Limb (tissue), 2 donors: ENCODE measurements around the gene EIF4G1.
A peak's percentile ranks its signal among the peaks of the same experiment; 100 is the strongest.
"Not testable (repeated sequence)": the region's sequence is repeated elsewhere in the genome, so short reads cannot be mapped to it uniquely, and the experiment has no call there.

Experiments used
- DNase-seq, 2 donors: peaks; one replicate each; pipeline ENCODE4 v3.0.0-alpha.2; 2016; ENCODE audit errors: extremely low spot score in 2 of 2

Gene EIF4G1

DNA sequence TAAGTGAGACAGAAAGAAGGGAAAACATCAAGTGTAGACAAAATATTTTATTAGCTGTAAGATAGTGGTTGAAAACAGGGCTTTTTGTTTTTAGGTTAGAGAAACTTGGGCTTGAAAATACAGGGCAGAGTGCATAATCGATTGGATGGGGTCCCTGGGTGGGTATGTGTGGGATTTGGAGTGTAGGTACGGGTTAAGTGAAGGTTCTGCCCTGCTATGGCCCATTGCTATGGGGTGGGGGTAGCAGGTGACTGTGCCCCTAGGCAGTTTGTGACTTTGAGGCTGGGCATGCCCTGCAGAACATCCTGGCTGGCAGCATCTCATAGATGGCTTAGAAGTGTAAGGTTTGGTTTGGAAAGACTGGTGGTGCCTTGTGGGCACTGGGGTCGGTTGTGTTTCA is 19.3 kb downstream of the EIF4G1 start:
- DNase-seq: no peak

DNA sequence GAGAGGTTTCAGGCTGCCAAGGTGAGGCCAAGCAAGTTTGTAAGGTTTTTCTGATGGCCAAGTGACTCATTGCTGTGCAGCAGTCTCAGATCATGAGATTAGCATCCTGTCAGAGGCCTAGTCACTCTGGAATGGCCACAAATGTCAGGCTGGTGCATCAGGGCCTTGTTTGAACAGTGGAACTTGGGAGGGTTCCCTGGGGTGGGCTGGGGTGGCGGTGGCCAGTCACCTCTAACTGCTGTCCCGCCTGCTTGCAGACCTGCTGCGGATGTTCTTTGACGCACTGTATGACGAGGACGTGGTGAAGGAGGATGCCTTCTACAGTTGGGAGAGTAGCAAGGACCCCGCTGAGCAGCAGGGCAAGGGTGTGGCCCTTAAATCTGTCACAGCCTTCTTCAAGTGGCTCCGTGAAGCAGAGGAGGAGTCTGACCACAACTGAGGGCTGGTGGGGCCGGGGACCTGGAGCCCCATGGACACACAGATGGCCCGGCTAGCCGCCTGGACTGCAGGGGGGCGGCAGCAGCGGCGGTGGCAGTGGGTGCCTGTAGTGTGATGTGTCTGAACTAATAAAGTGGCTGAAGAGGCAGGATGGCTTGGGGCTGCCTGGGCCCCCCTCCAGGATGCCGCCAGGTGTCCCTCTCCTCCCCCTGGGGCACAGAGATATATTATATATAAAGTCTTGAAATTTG is 20.2 kb downstream of the EIF4G1 start:
- DNase-seq: no peak

DNA sequence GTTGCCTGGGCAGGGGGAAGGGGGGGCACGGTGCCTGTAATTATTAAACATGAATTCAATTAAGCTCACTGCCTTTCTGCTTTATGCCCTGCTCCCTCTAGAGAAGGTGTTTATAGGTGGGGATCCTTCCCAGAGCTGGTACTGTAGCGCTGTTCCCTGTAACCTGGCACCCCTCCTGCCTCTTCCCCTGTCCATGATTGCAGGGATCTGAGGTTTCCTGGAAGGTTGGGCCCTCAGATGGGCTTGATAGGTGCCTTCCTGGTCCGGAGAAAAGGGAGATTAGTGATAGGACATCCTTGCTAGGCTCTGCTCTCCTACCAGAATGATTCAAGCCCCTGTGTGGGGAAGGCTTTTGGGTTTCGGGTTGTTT is 20.9 kb downstream of the EIF4G1 start:
- DNase-seq: no peak

DNA sequence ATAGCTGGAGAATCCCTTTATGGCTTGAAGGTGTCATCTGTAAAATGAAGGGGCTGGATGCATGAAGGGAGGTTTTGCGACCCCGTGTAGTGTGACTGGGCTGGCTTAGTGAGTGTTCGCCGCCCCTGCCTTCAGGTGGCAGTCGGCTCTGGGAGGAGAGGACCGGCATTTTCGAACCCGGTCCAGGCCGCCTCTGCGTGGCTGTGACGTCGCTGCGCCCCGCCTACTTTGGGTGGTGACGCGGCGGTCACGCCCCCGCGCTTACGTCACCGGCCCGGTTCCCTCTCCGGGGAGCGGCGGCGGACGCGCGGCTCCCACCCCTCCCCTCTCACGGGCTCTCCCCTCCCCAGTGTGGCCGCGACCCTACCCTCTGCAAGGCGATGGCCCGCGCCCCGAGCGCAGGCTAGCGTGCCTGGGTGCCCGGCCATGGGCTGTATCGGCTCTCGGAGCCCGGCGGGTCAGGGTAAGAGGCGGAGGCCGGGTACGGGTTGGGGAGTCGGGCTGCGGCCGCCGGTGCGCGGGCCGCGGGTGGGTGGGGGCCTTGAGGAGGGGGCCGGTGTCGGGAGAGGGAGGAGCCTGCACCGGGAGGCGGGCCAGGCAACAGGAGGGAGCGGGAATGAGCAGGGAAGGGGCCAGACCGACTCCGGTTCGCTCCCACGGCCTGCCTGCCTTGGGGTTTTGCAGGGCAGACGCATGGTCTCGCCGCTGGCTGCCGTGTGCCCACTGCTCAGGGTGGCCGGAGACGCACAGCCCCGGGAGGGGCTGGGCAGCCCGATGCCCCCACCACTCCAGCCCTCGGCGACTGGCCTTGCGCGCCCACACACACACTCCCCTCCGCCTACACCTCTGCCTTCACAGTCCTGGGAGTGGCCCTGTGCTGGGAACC is 21.5 kb downstream of the EIF4G1 start:
- DNase-seq: peak; percentile 87 to 96

GRCh38 chr3:184336547-184337398 is 22.4 kb downstream of the EIF4G1 start:
- peak; percentile 61 to 69 for DNase-seq

GRCh38 chr3:184337399-184337714 is 23.0 kb downstream of the EIF4G1 start, which contains the start of gene FAM131A:
Gene FAM131A, plus strand, starts transcription at chr3:184337600. Its CDS starts 31 bp downstream, at chr3:184337631.
- peak; percentile 46 to 72 for DNase-seq

DNA sequence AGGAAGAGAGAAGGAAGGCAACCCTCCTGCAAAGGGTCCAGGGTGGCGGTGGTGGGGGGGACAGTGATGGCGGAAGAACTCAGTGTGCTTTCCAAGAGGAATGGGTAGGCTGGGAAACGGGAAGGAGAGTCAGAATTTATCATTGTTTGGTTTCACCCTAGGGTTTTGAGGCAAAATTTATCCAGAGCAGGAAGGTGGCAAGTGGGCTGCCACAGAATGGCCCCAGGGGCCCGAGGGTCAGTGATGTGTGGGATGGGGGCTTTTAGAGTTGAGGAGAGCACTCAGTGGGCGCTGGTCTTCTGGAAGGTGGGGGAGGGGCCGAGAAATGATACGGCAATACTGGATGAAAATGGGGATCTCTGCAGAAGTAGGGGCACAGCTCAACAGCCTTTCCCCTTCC is 23.6 kb downstream of the EIF4G1 start:
- no peak for DNase-seq

GRCh38 chr3:184338511-184338945 is 24.1 kb downstream of the EIF4G1 start:
- peak; percentile 83 to 95 for DNase-seq

DNA sequence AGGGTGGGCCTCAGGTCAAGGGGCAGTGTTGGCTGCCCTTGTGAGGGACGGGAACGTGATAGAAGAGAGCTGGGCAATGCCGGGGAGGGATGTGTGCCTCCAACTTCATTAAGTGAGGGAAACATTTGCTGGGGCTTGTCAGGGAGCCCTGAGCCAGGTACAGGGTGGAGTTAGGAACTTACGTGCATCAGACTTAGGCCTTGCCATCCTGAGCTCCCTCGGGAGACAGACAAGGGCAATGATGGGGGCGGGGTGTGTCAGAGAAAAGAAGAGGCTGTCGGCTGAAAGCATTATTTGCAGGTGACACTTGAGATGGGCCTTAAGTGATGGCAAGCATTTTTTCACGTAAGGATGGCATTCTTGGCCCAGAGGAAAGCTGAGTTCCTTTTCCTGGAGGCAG is 24.6 kb downstream of the EIF4G1 start:
- no peak for DNase-seq

GRCh38 chr3:184339451-184340135 is 25.2 kb downstream of the EIF4G1 start:
- DNase-seq: not testable (repeated sequence)

DNA sequence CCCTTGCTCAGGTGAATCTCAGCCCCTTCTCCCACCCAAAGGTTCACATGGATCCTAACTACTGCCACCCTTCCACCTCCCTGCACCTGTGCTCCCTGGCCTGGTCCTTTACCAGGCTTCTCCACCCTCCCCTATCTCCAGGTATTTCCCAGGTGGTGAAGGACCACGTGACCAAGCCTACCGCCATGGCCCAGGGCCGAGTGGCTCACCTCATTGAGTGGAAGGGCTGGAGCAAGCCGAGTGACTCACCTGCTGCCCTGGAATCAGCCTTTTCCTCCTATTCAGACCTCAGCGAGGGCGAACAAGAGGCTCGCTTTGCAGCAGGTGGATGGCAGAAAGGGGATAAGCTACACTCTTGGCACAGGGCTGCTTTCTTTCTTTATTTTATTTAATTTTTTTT is 27.5 kb downstream of the EIF4G1 start:
- no peak for DNase-seq

GRCh38 chr3:184343200-184343876 is 28.9 kb downstream of the EIF4G1 start:
- DNase-seq: no peak

GRCh38 chr3:184344579-184345316 is 30.3 kb downstream of the EIF4G1 start:
- no peak for DNase-seq

- DNase-seq: no peak
These were observed 31.1 kb downstream of the EIF4G1 start for GRCh38 chr3:184345317-184346144.

- DNase-seq: no peak
These were observed 32.2 kb downstream of the EIF4G1 start for GRCh38 chr3:184346480-184347190.

GRCh38 chr3:184347321-184348056 is 33.1 kb downstream of the EIF4G1 start:
- DNase-seq: no peak

GRCh38 chr3:184348057-184348382 is 33.6 kb downstream of the EIF4G1 start:
- no peak for DNase-seq
